ENCODE results near the gene FADS2. TPM values are rescaled to one million over a fixed set of nuclear protein-coding genes. Genes with fewer than 3 reads are reported as not detected.
A peak's percentile ranks its signal among the peaks of the same experiment; 100 is the strongest.

The FADS2 gene
- total RNA-seq, 2 experiments from 2014 or later: 0.08 to 0.33 TPM

DNA sequence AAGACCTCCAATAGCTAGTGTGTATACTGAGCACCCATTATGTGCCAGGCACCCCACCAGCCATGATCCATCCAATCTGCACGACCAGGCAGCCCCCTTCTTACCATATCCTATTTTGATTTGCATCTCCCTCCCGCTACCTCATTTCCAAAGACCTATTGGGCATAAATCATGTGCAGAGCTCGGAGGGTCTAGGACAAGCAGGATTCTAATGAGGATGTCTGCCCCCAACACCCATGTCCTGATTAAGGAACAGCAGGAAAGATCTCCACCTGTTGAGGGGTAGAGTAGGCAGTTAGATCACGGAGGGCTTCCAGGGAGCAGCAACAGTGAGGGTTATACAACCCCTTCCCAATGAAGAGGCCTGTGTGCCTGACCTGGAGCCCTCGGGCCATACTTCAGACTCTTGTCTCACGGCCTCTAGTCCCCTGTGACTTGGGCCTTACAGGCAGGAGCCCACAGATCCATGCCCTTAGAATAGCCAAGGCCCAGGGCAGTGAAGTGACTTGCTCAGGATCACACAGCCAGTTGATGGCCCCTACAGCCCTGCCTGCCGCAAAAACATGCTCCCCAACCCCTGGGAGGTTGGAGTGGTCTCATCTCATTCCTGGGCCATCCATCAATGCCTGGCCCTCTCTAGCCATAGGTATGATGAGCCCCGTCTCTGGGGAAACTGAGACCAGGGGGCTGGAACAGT is 85.7 kb downstream of the FADS2 start:
- H3K36me3 ChIP-seq (ENCODE audit: insufficient read depth, low read length): no peaks in the 10 kb centered on the region
- H3K4me1 ChIP-seq (ENCODE audit: insufficient read depth, low read length): peaks cover 13% of the 10 kb centered on the region
- Mint-ChIP-seq H3K27ac (no peak overlapping the region), H3K27me3 (peaks cover 69% of the 10 kb centered on the region), H3K36me3 (ENCODE audit: low read depth) (no peaks in the 10 kb centered on the region), H3K4me3 (peak overlapping the region; percentile 13), H3K4me1 (ENCODE audit: low read depth) (peaks cover 15% of the 10 kb centered on the region), H3K9me3 (no peaks in the 10 kb centered on the region)
- no peak overlapping the region for H3K4me3 ChIP-seq (ENCODE audit: low read length)
- POLR2A ChIA-PET: no interaction called here
- DNase-seq (peak in 1 of 14 experiments; percentile 21), ATAC-seq (ENCODE audit: poor library complexity) (no peak)
- intact Hi-C loops (cut with DNase I, micrococcal nuclease): no loop called here
- H3K27me3 ChIP-seq (ENCODE audit: control insufficient read depth in 1 of 2, insufficient read depth in 2 of 2, low read length in 2 of 2): peaks cover 23 to 26% of the 10 kb centered on the region in 2 experiments
- H3K27ac ChIP-seq (ENCODE audit: low read depth in 1 of 2, low read length in 2 of 2): no peak overlapping the region
- peaks cover 0 to 7% of the 10 kb centered on the region in 2 experiments for H3K9me3 ChIP-seq (ENCODE audit: control insufficient read depth in 1 of 2, insufficient read depth in 1 of 2, low read length in 2 of 2)
- TF ChIP-seq, protein P1, sequence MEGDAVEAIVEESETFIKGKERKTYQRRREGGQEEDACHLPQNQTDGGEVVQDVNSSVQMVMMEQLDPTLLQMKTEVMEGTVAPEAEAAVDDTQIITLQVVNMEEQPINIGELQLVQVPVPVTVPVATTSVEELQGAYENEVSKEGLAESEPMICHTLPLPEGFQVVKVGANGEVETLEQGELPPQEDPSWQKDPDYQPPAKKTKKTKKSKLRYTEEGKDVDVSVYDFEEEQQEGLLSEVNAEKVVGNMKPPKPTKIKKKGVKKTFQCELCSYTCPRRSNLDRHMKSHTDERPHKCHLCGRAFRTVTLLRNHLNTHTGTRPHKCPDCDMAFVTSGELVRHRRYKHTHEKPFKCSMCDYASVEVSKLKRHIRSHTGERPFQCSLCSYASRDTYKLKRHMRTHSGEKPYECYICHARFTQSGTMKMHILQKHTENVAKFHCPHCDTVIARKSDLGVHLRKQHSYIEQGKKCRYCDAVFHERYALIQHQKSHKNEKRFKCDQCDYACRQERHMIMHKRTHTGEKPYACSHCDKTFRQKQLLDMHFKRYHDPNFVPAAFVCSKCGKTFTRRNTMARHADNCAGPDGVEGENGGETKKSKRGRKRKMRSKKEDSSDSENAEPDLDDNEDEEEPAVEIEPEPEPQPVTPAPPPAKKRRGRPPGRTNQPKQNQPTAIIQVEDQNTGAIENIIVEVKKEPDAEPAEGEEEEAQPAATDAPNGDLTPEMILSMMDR (IDR thresholded peaks at IDR 0.05): no peak
- CTCF ChIA-PET: interaction anchor here (0.6 to 1.4 kb wide), 2 partner anchors 12 to 15 kb away, joined by 3 read pairs; no protein-coding TSS in a partner anchor

DNA sequence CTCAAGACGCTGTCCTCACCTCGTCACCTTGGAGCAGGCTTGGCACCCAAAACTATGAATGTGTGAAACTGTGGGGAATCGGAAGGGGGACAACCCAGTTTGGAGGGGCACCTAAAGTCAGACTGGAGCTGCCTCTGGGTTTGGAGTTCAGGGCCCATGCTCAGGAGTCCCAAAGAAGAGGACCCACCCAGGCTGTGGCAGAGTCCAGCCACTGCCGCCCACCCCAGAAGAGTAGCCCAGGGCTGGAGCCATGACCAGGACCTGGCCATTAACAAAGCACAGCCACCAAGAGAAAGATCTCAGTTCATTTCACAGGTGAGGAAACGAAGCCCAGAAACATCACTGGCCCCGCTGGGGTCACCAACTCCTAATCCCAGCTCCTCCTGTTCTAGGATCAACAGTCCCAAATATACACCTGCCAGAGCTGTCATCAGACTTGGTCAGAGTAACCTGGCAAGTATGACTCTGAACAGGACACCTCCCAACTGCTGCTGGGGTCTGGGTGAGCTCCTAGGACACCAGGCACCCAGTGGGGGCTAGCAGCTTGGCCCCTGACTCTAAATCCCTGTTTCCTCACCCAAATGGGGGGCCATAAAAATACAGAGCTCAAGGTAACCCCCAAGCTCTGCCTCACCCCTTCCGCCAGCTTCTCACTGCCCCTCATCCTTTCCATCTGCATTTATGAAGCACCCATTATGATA is 86.5 kb downstream of the FADS2 start:
- TF ChIP-seq, protein P1 (IDR thresholded peaks at IDR 0.05): no peak
- Histone ChIP-seq H3K27me3 (ENCODE audit: control insufficient read depth in 1 of 2, insufficient read depth in 2 of 2, low read length in 2 of 2) (peaks cover 29 to 34% of the 10 kb centered on the region in 2 experiments), H3K36me3 (ENCODE audit: insufficient read depth, low read length) (no peaks in the 10 kb centered on the region), H3K9me3 (ENCODE audit: control insufficient read depth in 1 of 2, insufficient read depth in 1 of 2, low read length in 2 of 2) (peaks cover 0 to 7% of the 10 kb centered on the region in 2 experiments), H3K27ac (ENCODE audit: low read depth in 1 of 2, low read length in 2 of 2) (no peak overlapping the region), H3K4me1 (ENCODE audit: insufficient read depth, low read length) (peaks cover 13% of the 10 kb centered on the region), H3K4me3 (ENCODE audit: low read length) (no peak overlapping the region)
- Mint-ChIP-seq H3K4me3 (peak overlapping the region; percentile 13), H3K4me1 (ENCODE audit: low read depth) (peaks cover 15% of the 10 kb centered on the region), H3K27ac (no peak overlapping the region), H3K9me3 (no peaks in the 10 kb centered on the region), H3K27me3 (peaks cover 77% of the 10 kb centered on the region), H3K36me3 (ENCODE audit: low read depth) (no peaks in the 10 kb centered on the region)
- ChIA-PET POLR2A (no interaction called here), CTCF (interaction anchor here (1.4 to 2.2 kb wide), 2 partner anchors 16 to 167 kb away, joined by 3 to 7 read pairs; no protein-coding TSS in a partner anchor)
- no peak for ATAC-seq (ENCODE audit: poor library complexity)
- intact Hi-C loops (cut with DNase I, micrococcal nuclease): no loop called here
- DNase-seq: peak in 1 of 14 experiments; percentile 17

DNA sequence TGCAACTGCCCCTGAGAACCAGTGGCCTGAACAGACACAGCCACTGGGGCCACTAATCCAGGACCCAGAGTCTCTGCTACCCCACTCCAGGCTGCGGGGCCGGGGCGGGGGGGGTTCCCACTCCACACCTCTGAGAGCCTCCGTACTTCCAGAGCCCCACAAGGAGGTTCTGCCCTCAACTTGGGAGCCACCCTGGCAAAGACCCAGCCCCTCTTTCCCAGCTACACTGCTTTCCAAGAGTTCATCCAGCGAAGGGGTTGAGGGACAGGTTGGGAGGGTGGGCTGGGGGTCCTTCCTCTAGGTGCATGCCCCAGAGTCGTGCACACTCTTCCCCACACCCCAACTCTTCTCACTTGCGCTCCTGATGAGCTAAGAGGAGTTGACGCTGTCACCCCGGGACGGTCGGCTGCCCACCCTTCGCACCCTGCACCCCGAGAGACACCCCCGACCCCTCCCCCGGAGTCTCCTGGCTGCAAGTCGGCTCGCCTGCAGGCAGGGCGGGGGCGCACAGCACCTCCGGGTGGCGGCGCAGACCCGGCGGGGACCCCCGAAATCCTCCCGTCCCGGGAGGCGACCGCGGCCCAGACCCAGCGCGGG is 88.7 kb downstream of the FADS2 start:
- intact Hi-C loops (cut with DNase I, micrococcal nuclease): no loop called here
- H3K27me3 Mint-ChIP-seq: peaks cover 85% of the 10 kb centered on the region
- no peak overlapping the region for H3K27ac ChIP-seq (ENCODE audit: low read depth in 1 of 2, low read length in 2 of 2)
- peaks cover 32 to 43% of the 10 kb centered on the region in 2 experiments for H3K27me3 ChIP-seq (ENCODE audit: control insufficient read depth in 1 of 2, insufficient read depth in 2 of 2, low read length in 2 of 2)
- no peak overlapping the region for H3K4me3 ChIP-seq (ENCODE audit: low read length)
- no peak overlapping the region for H3K4me3 Mint-ChIP-seq
- no peaks in the 10 kb centered on the region for H3K36me3 Mint-ChIP-seq (ENCODE audit: low read depth)
- DNase-seq (peak in 1 of 14 experiments; percentile 28), ATAC-seq (ENCODE audit: poor library complexity) (no peak)
- TF ChIP-seq, protein P1 (IDR thresholded peaks at IDR 0.05): no peak
- peaks cover 15% of the 10 kb centered on the region for H3K4me1 Mint-ChIP-seq (ENCODE audit: low read depth)
- ChIA-PET CTCF (interaction anchor here (2.2 kb wide), 1 partner anchor 165 kb away, joined by 7 read pairs; no protein-coding TSS in a partner anchor), POLR2A (no interaction called here)
- H3K27ac Mint-ChIP-seq: no peak overlapping the region
- H3K36me3 ChIP-seq (ENCODE audit: insufficient read depth, low read length): no peaks in the 10 kb centered on the region
- no peaks in the 10 kb centered on the region for H3K9me3 Mint-ChIP-seq
- H3K4me1 ChIP-seq (ENCODE audit: insufficient read depth, low read length): peaks cover 13% of the 10 kb centered on the region
- H3K9me3 ChIP-seq (ENCODE audit: control insufficient read depth in 1 of 2, insufficient read depth in 1 of 2, low read length in 2 of 2): peaks cover 0 to 7% of the 10 kb centered on the region in 2 experiments

Small RNA genes within 50 kb of the gene (microRNA-seq; reads per million reads assigned to microRNA genes)
- not detected for gene MIR6746 (ENCODE audit: borderline microRNAs expressed, borderline replicate concordance)

Other genes starting within 250 kb of the FADS2 start
- gene SYT7, start 247.2 kb upstream of the FADS2 start, total RNA-seq: not detected
- under 1 TPM; 0.52 to 0.73 TPM for gene DAGLA, start 147.9 kb upstream of the FADS2 start, total RNA-seq
- gene MYRF, start 75.7 kb upstream of the FADS2 start, total RNA-seq: under 1 TPM; 0.31 to 0.49 TPM
- 10 to 100 TPM; 55.2 to 56.0 TPM for gene TMEM258, start 35.7 kb upstream of the FADS2 start, total RNA-seq
- 1 to 10 TPM; 7.5 to 9.1 TPM for gene FEN1, start 35.4 kb upstream of the FADS2 start, total RNA-seq
- under 1 TPM; 0.56 to 0.77 TPM for gene FADS1, start 11.3 kb upstream of the FADS2 start, total RNA-seq
- gene FADS3, start 63.2 kb downstream of the FADS2 start, total RNA-seq: 1 to 10 TPM; 6.9 TPM
- gene RAB3IL1, start 89.3 kb downstream of the FADS2 start, total RNA-seq: not detected
- gene BEST1, start 122.1 kb downstream of the FADS2 start, total RNA-seq: under 1 TPM; 0.14 to 0.25 TPM
- gene FTH1, start 139.3 kb downstream of the FADS2 start, total RNA-seq: 1,000 to 10,000 TPM; 2,313 to 2,400 TPM

Measured in CD4-positive, alpha-beta T cell (primary cell).